ENCODE data around the gene PHF1.

- no peak for TF ChIP-seq CTCF (IDR thresholded peaks at IDR 0.05)
- no peak for TF ChIP-seq POLR2A (IDR thresholded peaks at IDR 0.05)
- peak in 1 of 2 donors; percentile 30 for TF ChIP-seq POLR2AphosphoS5 (IDR thresholded peaks at IDR 0.05; ENCODE audit: insufficient read depth in 1 of 2, low read depth in 1 of 2)
Measured at GRCh38 chr6:33380272-33380981, 30.4 kb upstream of the PHF1 start.

All from vagina (tissue), 2 donors.